Endodermal cell (in vitro differentiated cells): ENCODE data around the gene KIF7. TPM values are rescaled to one million over a fixed set of nuclear protein-coding genes. Genes with fewer than 3 reads are reported as not detected.

ENCODE experiments used
- DNase-seq: peaks from one replicate; pipeline ENCODE4 v3.0.0-alpha.2; 2017
- H3K27ac ChIP-seq: 2 replicates; pipeline ENCODE4 v1.5.1; 2013; ENCODE audit warnings: mild to moderate bottlenecking, low read depth, low read length, moderate library complexity
- H3K27me3 ChIP-seq: 2 replicates; pipeline ENCODE4 v1.6.1; 2013; ENCODE audit warnings: mild to moderate bottlenecking, low read length, moderate library complexity; ENCODE audit not compliant: insufficient read depth, control insufficient read depth, poor library complexity, severe bottlenecking
- H3K36me3 ChIP-seq: 2 replicates; pipeline ENCODE4 v1.7.0; 2013; ENCODE audit warnings: mild to moderate bottlenecking, low read length, moderate library complexity; ENCODE audit not compliant: control insufficient read depth, insufficient read depth
- H3K4me1 ChIP-seq: one replicate; pipeline ENCODE4 v1.7.0; 2013; ENCODE audit warnings: low read length; ENCODE audit not compliant: control insufficient read depth, insufficient read depth
- H3K4me3 ChIP-seq: 2 replicates; pipeline ENCODE4 v1.5.1; 2013; ENCODE audit warnings: mild to moderate bottlenecking, low read length, moderate library complexity
- H3K9ac ChIP-seq: 2 replicates; pipeline ENCODE4 v1.6.1; 2013; ENCODE audit warnings: mild to moderate bottlenecking, low read length, moderate library complexity; ENCODE audit not compliant: poor library complexity, severe bottlenecking; ENCODE audit errors: extremely low read depth
- H3K9me3 ChIP-seq: 2 replicates; pipeline ENCODE4 v1.6.1; 2013; ENCODE audit warnings: mild to moderate bottlenecking, low read length, moderate library complexity; ENCODE audit not compliant: control insufficient read depth
- H3K27ac Mint-ChIP-seq: 2 replicates; pipeline ENCODE4 v1.8.0; 2020; ENCODE audit warnings: mixed read lengths
- H3K27me3 Mint-ChIP-seq: 2 replicates; pipeline ENCODE4 v1.8.0; 2021; ENCODE audit warnings: mild to moderate bottlenecking, mixed read lengths; ENCODE audit not compliant: insufficient read depth
- H3K36me3 Mint-ChIP-seq: 2 replicates; pipeline ENCODE4 v1.8.0; 2020; ENCODE audit warnings: low read depth, mixed read lengths
- H3K4me1 Mint-ChIP-seq: 2 replicates; pipeline ENCODE4 v1.8.0; 2020; ENCODE audit warnings: mixed read lengths
- H3K4me3 Mint-ChIP-seq: 2 replicates; pipeline ENCODE4 v1.8.0; 2020; ENCODE audit warnings: mild to moderate bottlenecking, moderate library complexity, mixed read lengths
- H3K9me3 Mint-ChIP-seq: 2 replicates; pipeline ENCODE4 v1.8.0; 2020; ENCODE audit warnings: mild to moderate bottlenecking, mixed read lengths
- CTCF ChIP-seq: fragments of 200-600 bp; sonication (generic); conservative IDR thresholded peaks from 2 replicates; pipeline ENCODE4 v1.5.0; 2021; ENCODE audit warnings: antibody characterized with exemption, mild to moderate bottlenecking
- WGBS, 2 experiments: methylation state at CpG; one replicate each; pipeline versions ENCODE4 v1.1.5 to v1.1.7; 2013; ENCODE audit warnings: missing lambda C conversion rate in 2 of 2, mixed read lengths in 1 of 2; ENCODE audit not compliant: insufficient coverage in 1 of 2, insufficient read length in 1 of 2; 5-methylcytosine and 5-hydroxymethylcytosine counted together
- total RNA-seq, 2 donors: library from RNA; stranded (reverse); fragmentation: NEBNext Ultra II Directional in 1 of 2; extraction: Animal tissue kit (Norgen Biotek cat#: 25700) in 1 of 2; gene quantifications; 2 replicates in 1 of 2; 3 replicates in 1 of 2; pipeline ENCODE4 v1.2.1, GENCODE V29; 2021

Gene KIF7
- total RNA-seq, 2 donors from 2014 or later = 22.9 to 24.4 TPM

- Mint-ChIP-seq H3K4me1 (no peaks in the 10 kb centered on the region), H3K9me3 (peaks cover 26% of the 10 kb centered on the region), H3K27ac (peak overlapping the region; percentile 10), H3K27me3 (no peaks in the 10 kb centered on the region), H3K4me3 (no peak overlapping the region), H3K36me3 (peaks cover 75% of the 10 kb centered on the region)
- peaks cover 4% of the 10 kb centered on the region for H3K9me3 ChIP-seq
- no peak overlapping the region for H3K4me3 ChIP-seq
- no peak for DNase-seq
- no peak for TF ChIP-seq CTCF
- 76 to 87% methylated on average over 7 to 10 of the region's 10 CpGs for WGBS, 2 experiments
- H3K27ac ChIP-seq = no peak overlapping the region
- H3K9ac ChIP-seq = no peak overlapping the region
- no peaks in the 10 kb centered on the region for H3K4me1 ChIP-seq
- H3K36me3 ChIP-seq = peaks cover 62% of the 10 kb centered on the region
- no peaks in the 10 kb centered on the region for H3K27me3 ChIP-seq
These were observed 23.4 kb downstream of the KIF7 start for GRCh38 chr15:89631902-89632264.

- Histone ChIP-seq H3K27ac (no peak overlapping the region), H3K9ac (no peak overlapping the region), H3K9me3 (peaks cover 4% of the 10 kb centered on the region), H3K4me3 (no peak overlapping the region), H3K27me3 (no peaks in the 10 kb centered on the region), H3K4me1 (no peaks in the 10 kb centered on the region), H3K36me3 (peaks cover 69% of the 10 kb centered on the region)
- peak overlapping the region; percentile 10 for H3K27ac Mint-ChIP-seq
- TF ChIP-seq CTCF = no peak
- WGBS, 2 experiments = 90 to 94% methylated on average over 26 to 30 of the region's 30 CpGs
- H3K27me3 Mint-ChIP-seq = no peaks in the 10 kb centered on the region
- peaks cover 82% of the 10 kb centered on the region for H3K36me3 Mint-ChIP-seq
- DNase-seq = peak; percentile 44
- peaks cover 26% of the 10 kb centered on the region for H3K9me3 Mint-ChIP-seq
- H3K4me3 Mint-ChIP-seq = no peak overlapping the region
- H3K4me1 Mint-ChIP-seq = no peaks in the 10 kb centered on the region
These were observed 24.0 kb downstream of the KIF7 start for GRCh38 chr15:89630974-89631901.

GRCh38 chr15:89630260-89630659 lies 25.0 kb downstream of the KIF7 start:
- DNase-seq = peak; percentile 38
- Mint-ChIP-seq H3K4me1 (no peaks in the 10 kb centered on the region), H3K9me3 (peaks cover 24% of the 10 kb centered on the region), H3K27ac (no peak overlapping the region), H3K36me3 (peaks cover 87% of the 10 kb centered on the region), H3K27me3 (no peaks in the 10 kb centered on the region), H3K4me3 (no peak overlapping the region)
- Histone ChIP-seq H3K36me3 (peaks cover 78% of the 10 kb centered on the region), H3K4me3 (no peak overlapping the region), H3K4me1 (no peaks in the 10 kb centered on the region), H3K27ac (no peak overlapping the region), H3K9me3 (peaks cover 4% of the 10 kb centered on the region), H3K9ac (no peak overlapping the region), H3K27me3 (no peaks in the 10 kb centered on the region)
- WGBS, 2 experiments = 86 to 92% methylated on average over 11 to 14 of the region's 14 CpGs
- TF ChIP-seq CTCF = no peak
